Calu3 (cell line): ENCODE data around the gene KLHDC8B. TPM values are rescaled to one million over a fixed set of nuclear protein-coding genes. Genes with fewer than 3 reads are reported as not detected.

Experiments
- BruUV-seq: library from RNA; stranded (reverse); fragments of 400-500 nt; replicated peaks from 2 replicates; lab custom pipeline; 2021; lab: Mats Ljungman, UMichigan
- CTCF ChIA-PET: fragments of 300-600 bp; sonication (Branson Sonifier 250); formaldehyde crosslinking; loops from one replicate; lab custom pipeline; 2022; ENCODE audit warnings: antibody characterized with exemption; lab: Charles Lee
- DNase-seq: peaks from one replicate; pipeline ENCODE4 v3.0.0; 2022
- H3K27ac Mint-ChIP-seq: one replicate; pipeline ENCODE4 v1.8.0; 2022; ENCODE audit warnings: mixed read lengths; ENCODE audit not compliant: unreplicated experiment
- H3K27me3 Mint-ChIP-seq: one replicate; pipeline ENCODE4 v1.8.0; 2022; ENCODE audit warnings: mixed read lengths; ENCODE audit not compliant: unreplicated experiment
- H3K36me3 Mint-ChIP-seq: one replicate; pipeline ENCODE4 v1.8.0; 2022; ENCODE audit warnings: mild to moderate bottlenecking, moderate library complexity, mixed read lengths; ENCODE audit not compliant: insufficient read depth, unreplicated experiment
- H3K4me1 Mint-ChIP-seq: one replicate; pipeline ENCODE4 v1.8.0; 2022; ENCODE audit warnings: mild to moderate bottlenecking, low read depth, mixed read lengths; ENCODE audit not compliant: unreplicated experiment
- H3K4me3 Mint-ChIP-seq: one replicate; pipeline ENCODE4 v1.8.0; 2022; ENCODE audit warnings: mild to moderate bottlenecking, low read depth, moderate library complexity, mixed read lengths; ENCODE audit not compliant: unreplicated experiment
- H3K9me3 Mint-ChIP-seq: one replicate; pipeline ENCODE4 v1.8.0; 2022; ENCODE audit warnings: low read depth, mixed read lengths; ENCODE audit not compliant: unreplicated experiment
- CTCF ChIP-seq: fragments of 200-600 bp; IDR thresholded peaks from one replicate; pipeline ENCODE4 v1.8.0; 2022; ENCODE audit warnings: antibody characterized with exemption; ENCODE audit not compliant: unreplicated experiment
- intact Hi-C: fragments of 100-400 bp; cut with micrococcal nuclease; formaldehyde crosslinking; loops from one replicate; pipeline ENCODE4 v1.10.0; 2022; ENCODE audit not compliant: unreplicated experiment
- total RNA-seq: library from RNA; stranded (reverse); gene quantifications from 2 replicates; pipeline ENCODE4 v1.2.3, GENCODE V29; 2022

Gene KLHDC8B
- total RNA-seq, 1 experiment from 2014 or later, result 5.4 TPM

GRCh38 chr3:49163609-49164008, 7.8 kb upstream of the KLHDC8B start:
- TF ChIP-seq CTCF, result no peak
- BruUV-seq, result no TSS peak
- CTCF ChIA-PET, result no interaction called here
- no peak for DNase-seq
- Mint-ChIP-seq H3K27me3 (no peaks in the 10 kb centered on the region), H3K4me1 (peaks cover 12% of the 10 kb centered on the region), H3K4me3 (no peak overlapping the region), H3K27ac (no peak overlapping the region), H3K36me3 (peaks cover 31% of the 10 kb centered on the region), H3K9me3 (no peaks in the 10 kb centered on the region)
- intact Hi-C loops, result no loop called here

DNA sequence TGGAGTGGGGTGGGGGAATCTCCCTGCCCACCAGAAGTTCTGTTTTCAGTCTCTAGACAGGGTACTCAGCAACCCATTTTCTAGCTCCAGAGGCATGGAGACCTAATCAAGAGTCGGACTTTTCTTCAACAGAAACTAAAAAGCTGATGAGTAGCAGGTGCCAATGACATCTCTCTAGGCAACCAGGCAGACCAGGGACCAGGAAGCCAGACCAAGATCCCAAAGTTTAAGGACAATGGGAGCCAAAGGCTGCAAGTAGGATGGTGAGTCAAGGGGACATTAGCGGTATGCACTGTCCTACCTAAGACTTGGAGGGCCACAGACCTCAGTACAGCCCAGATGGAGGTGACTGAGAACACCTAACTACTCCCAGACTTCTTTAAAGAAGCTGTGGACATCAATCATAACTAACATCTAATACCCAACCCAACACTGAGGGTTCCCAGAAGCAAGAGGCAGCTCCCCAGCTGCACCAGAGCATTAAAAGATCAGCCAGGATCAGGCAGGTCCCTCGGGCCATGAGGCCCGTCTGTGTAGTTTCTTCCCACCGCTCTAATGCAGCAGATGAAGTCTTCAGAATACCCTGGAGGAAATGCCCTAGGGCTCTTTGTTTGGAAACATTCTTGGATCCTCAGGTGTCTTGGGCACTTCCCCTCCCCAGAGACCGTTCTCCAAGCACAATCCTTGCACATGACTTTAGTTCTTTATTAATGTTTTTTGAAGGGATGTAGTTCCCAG, 6.2 kb upstream of the KLHDC8B start:
- Mint-ChIP-seq H3K27me3 (no peaks in the 10 kb centered on the region), H3K36me3 (peaks cover 31% of the 10 kb centered on the region), H3K9me3 (no peaks in the 10 kb centered on the region), H3K4me3 (peak overlapping the region; percentile 83), H3K27ac (peak overlapping the region; percentile 85), H3K4me1 (peaks cover 12% of the 10 kb centered on the region)
- intact Hi-C loops, result no loop called here
- CTCF ChIA-PET, result no interaction called here
- TSS peak; percentile 56 for BruUV-seq
- no peak for DNase-seq
- TF ChIP-seq CTCF, result no peak

- no peaks in the 10 kb centered on the region for H3K27me3 Mint-ChIP-seq
- peaks cover 12% of the 10 kb centered on the region for H3K4me1 Mint-ChIP-seq
- intact Hi-C loops, result no loop called here
- no peaks in the 10 kb centered on the region for H3K9me3 Mint-ChIP-seq
- no peak for TF ChIP-seq CTCF
- no TSS peak for BruUV-seq
- H3K27ac Mint-ChIP-seq, result peak within 1 kb of the TSS; percentile 85
- peaks cover 32% of the 10 kb centered on the region for H3K36me3 Mint-ChIP-seq
- peak within 1 kb of the TSS; percentile 83 for H3K4me3 Mint-ChIP-seq
- CTCF ChIA-PET, result no interaction called here
- peak; percentile 67 for DNase-seq
These were observed 5.3 kb upstream of the KLHDC8B start, which contains the start of gene CCDC71 for GRCh38 chr3:49165771-49166751. Gene CCDC71 (minus strand): TSS chr3:49166331. CDS start chr3:49164208, 2,123 bp downstream.

DNA sequence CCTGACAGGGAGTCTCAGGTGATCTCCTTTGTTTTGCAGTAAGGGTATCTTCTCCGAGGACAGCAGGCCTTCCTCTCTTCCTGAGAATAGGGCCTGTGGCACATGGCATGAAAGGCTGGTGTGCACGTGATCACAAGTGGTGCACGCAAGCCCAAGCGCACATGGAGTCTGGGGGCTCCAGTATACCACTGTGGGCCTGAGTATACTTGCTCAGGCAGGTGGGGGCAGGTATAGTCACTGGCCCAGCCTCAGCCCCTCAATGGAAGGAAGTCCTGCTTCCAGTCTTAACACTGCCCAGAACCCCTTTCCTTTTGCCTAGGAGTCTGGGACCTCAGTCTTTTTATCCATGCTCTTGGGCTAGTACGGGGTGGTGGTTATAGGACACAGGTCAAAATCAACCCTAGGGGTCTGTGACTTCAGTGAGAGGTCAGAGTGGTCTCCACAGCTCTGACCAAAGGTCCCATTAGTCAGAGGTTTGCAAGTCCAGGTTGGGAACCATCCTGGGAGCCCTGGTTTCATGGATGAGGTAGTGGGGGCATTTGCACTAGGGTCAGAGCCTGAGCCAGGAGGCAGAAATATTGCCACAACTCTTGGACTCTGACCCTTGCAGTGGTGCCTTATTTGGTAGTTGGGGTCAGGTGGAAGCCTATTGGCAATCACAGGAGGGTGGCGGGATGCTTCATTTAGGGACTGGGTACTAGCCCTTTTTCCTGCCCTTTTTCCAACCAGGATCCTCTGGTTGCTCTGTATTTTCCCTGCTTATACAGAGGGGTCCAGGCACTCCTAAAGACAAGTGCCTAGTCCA, 4.4 kb upstream of the KLHDC8B start:
- no peaks in the 10 kb centered on the region for H3K27me3 Mint-ChIP-seq
- peaks cover 12% of the 10 kb centered on the region for H3K4me1 Mint-ChIP-seq
- H3K4me3 Mint-ChIP-seq, result peak overlapping the region; percentile 83
- intact Hi-C loops, result no loop called here
- BruUV-seq, result no TSS peak
- no peaks in the 10 kb centered on the region for H3K9me3 Mint-ChIP-seq
- TF ChIP-seq CTCF, result no peak
- peaks cover 37% of the 10 kb centered on the region for H3K36me3 Mint-ChIP-seq
- no peak for DNase-seq
- no peak overlapping the region for H3K27ac Mint-ChIP-seq
- CTCF ChIA-PET, result no interaction called here
